ENCODE measurements around the gene ENOSF1. TPM values are rescaled to one million over a fixed set of nuclear protein-coding genes. Genes with fewer than 3 reads are reported as not detected.

The ENOSF1 gene
- total and polyA plus RNA-seq, 8 donors: 24.0 to 114 (median 70.5) TPM

DNA sequence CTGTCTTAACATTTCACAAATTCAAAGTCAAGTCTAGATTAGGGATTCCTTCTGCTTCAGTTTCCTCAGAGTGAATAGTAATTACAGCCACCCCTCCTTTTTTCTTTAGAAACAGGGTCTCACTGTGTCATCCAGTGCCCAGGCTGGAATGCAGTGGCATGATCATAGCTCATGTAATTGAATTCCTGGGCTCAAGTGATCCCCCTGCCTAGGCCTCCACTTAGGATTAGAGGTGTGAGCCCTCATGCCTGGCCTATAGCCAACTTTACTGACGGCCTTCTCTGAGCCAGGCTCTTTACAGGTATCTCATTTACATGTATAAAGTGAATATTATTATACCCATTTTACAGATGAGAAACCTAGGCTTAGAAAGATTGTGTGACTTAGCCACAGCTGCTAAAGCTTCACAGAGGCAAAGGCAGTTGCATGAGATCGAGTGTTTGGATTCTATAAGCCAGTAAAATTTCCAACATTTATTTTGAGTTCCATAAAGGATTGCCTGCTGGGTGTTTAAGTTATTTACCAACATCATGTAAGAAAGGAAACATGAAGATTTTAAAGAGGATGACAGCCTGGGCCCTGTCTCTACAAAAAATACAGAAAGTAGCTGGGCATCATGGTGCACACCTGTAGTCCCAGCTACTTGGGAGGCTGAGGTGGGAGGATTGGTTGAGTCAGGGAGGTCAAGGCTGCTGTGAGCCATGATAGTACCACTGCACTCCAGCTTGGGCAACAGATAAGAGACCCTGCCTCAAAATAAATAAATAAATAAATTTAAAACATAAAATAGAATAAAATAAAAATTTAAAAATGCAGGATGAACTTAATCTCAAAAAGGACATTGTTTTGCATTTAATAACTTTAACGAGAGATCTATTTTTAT lies 1.8 kb downstream of the ENOSF1 start:
- WGBS, 5 donors: 64 to 71% (median 67%) methylated on average over 3 of the region's 3 CpGs
- Histone ChIP-seq H3K36me3 (peaks cover 0 to 21% (median 17%) of the 10 kb centered on the region in 4 donors), H3K9me3 (no peaks in the 10 kb centered on the region), H3K27me3 (no peaks in the 10 kb centered on the region), H3K4me3 (peak overlapping the region; percentile 56 to 81 (median 70)), H3K27ac (peak overlapping the region in 4 of 5 donors; percentile 71 to 90 (median 87)), H3K4me1 (peaks cover 8 to 30% (median 19%) of the 10 kb centered on the region in 4 donors)
- intact Hi-C loops (cut with DNase I; ENCODE audit: low total_unique reads): no loop called here
- DNase-seq: peak in 1 of 2 donors; percentile 35
- TF ChIP-seq POLR2A (IDR thresholded peaks at IDR 0.05) (no peak), EP300 (IDR thresholded peaks at IDR 0.05) (no peak), POLR2AphosphoS5 (IDR thresholded peaks at IDR 0.05) (no peak)
- TF ChIP-seq, protein P1, sequence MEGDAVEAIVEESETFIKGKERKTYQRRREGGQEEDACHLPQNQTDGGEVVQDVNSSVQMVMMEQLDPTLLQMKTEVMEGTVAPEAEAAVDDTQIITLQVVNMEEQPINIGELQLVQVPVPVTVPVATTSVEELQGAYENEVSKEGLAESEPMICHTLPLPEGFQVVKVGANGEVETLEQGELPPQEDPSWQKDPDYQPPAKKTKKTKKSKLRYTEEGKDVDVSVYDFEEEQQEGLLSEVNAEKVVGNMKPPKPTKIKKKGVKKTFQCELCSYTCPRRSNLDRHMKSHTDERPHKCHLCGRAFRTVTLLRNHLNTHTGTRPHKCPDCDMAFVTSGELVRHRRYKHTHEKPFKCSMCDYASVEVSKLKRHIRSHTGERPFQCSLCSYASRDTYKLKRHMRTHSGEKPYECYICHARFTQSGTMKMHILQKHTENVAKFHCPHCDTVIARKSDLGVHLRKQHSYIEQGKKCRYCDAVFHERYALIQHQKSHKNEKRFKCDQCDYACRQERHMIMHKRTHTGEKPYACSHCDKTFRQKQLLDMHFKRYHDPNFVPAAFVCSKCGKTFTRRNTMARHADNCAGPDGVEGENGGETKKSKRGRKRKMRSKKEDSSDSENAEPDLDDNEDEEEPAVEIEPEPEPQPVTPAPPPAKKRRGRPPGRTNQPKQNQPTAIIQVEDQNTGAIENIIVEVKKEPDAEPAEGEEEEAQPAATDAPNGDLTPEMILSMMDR (IDR thresholded peaks at IDR 0.05): no peak

DNA sequence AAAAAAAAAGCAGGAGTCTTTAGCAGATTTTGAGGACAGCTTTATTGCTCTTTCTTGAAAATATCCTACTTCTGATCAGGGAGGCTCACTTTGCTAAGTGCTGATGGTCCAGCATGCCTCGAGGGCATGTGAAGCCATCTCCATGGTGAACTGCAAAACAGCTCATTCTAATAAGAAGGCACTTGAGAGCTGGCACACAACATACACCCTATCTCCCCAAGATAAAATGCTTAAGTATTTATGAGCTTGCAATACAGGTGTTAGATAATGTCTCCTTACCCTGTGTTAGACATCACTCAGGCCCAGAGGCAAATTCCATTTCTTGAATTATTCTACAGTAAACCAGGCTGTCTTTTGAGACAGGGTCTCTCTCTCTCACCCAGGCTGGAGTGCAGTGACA lies 2.7 kb downstream of the ENOSF1 start:
- H3K4me1 ChIP-seq: peaks cover 8 to 30% (median 19%) of the 10 kb centered on the region in 4 donors
- H3K4me3 ChIP-seq: no peak overlapping the region
- intact Hi-C loops (cut with DNase I; ENCODE audit: low total_unique reads): no loop called here
- TF ChIP-seq EP300 (IDR thresholded peaks at IDR 0.05) (no peak), POLR2AphosphoS5 (IDR thresholded peaks at IDR 0.05) (no peak)
- H3K27me3 ChIP-seq: no peaks in the 10 kb centered on the region
- no peak overlapping the region for H3K27ac ChIP-seq
- WGBS, 5 donors: 38 to 76% (median 65%) methylated on average over 1 of the region's 1 CpG
- no peaks in the 10 kb centered on the region for H3K9me3 ChIP-seq
- DNase-seq: no peak
- peaks cover 0 to 30% (median 26%) of the 10 kb centered on the region in 4 donors for H3K36me3 ChIP-seq

DNA sequence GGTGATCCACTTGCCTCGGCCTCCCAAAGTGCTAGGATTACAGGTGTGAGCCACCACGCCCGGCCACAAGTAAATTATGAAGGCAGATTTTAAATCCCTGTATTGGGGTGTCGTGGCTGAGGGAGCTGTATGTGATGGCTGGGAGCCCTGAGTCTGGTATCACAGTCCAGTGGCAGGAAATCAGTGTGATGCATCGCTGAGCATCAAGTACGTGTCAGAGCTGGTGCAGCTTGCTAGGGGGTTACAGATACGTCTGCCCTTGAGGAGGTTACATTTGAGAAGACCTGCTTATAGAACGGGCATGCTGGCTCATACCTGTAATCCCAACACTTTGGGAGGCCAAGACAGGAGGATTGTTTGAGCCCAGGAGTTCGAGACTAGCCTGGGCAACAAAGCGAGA lies 4.3 kb downstream of the ENOSF1 start:
- no peak overlapping the region for H3K27ac ChIP-seq
- DNase-seq: no peak
- H3K4me1 ChIP-seq: peaks cover 13 to 39% (median 27%) of the 10 kb centered on the region in 4 donors
- H3K9me3 ChIP-seq: no peaks in the 10 kb centered on the region
- no peak for TF ChIP-seq POLR2A (IDR thresholded peaks at IDR 0.05)
- no peak for TF ChIP-seq EP300 (IDR thresholded peaks at IDR 0.05)
- TF ChIP-seq POLR2AphosphoS5 (IDR thresholded peaks at IDR 0.05): no peak
- TF ChIP-seq, protein P1 (IDR thresholded peaks at IDR 0.05): no peak
- H3K27me3 ChIP-seq: no peaks in the 10 kb centered on the region
- H3K4me3 ChIP-seq: no peak overlapping the region
- H3K36me3 ChIP-seq: peaks cover 0 to 35% (median 33%) of the 10 kb centered on the region in 4 donors
- intact Hi-C loops (cut with DNase I; ENCODE audit: low total_unique reads): no loop called here
- 92 to 97% (median 94%) methylated on average over 10 of the region's 10 CpGs for WGBS, 5 donors

GRCh38 chr18:706405-706804 lies 6.0 kb downstream of the ENOSF1 start:
- no peaks in the 10 kb centered on the region for H3K27me3 ChIP-seq
- intact Hi-C loops (cut with DNase I; ENCODE audit: low total_unique reads): no loop called here
- H3K36me3 ChIP-seq: peaks cover 0 to 35% (median 33%) of the 10 kb centered on the region in 4 donors
- H3K9me3 ChIP-seq: no peaks in the 10 kb centered on the region
- DNase-seq: no peak
- H3K4me1 ChIP-seq: peaks cover 8 to 40% (median 32%) of the 10 kb centered on the region in 4 donors
- TF ChIP-seq POLR2AphosphoS5 (IDR thresholded peaks at IDR 0.05) (no peak), EP300 (IDR thresholded peaks at IDR 0.05) (no peak), POLR2A (IDR thresholded peaks at IDR 0.05) (no peak)
- TF ChIP-seq, protein P1 (IDR thresholded peaks at IDR 0.05): no peak
- WGBS, 5 donors: 82 to 95% (median 92%) methylated on average over 8 of the region's 8 CpGs
- no peak overlapping the region for H3K4me3 ChIP-seq
- no peak overlapping the region for H3K27ac ChIP-seq

Measured in stomach (tissue), 9 donors.